Forelimb muscle (tissue), 1 donor: ENCODE measurements around the gene TTN. TPM values are rescaled to one million over a fixed set of nuclear protein-coding genes. Genes with fewer than 3 reads are reported as not detected.

Experiments
- DNase-seq: peaks from one replicate; pipeline ENCODE4 v3.0.0-alpha.2; 2013; ENCODE audit warnings: low read depth
- polyA plus RNA-seq: library from polyadenylated mRNA; unstranded; fragments of 120-200 nt; gene quantifications from one replicate; pipeline ENCODE4 v1.2.1, GENCODE V29; 2013; ENCODE audit not compliant: insufficient read length

TTN gene
- polyA plus RNA-seq = 322 TPM

DNA sequence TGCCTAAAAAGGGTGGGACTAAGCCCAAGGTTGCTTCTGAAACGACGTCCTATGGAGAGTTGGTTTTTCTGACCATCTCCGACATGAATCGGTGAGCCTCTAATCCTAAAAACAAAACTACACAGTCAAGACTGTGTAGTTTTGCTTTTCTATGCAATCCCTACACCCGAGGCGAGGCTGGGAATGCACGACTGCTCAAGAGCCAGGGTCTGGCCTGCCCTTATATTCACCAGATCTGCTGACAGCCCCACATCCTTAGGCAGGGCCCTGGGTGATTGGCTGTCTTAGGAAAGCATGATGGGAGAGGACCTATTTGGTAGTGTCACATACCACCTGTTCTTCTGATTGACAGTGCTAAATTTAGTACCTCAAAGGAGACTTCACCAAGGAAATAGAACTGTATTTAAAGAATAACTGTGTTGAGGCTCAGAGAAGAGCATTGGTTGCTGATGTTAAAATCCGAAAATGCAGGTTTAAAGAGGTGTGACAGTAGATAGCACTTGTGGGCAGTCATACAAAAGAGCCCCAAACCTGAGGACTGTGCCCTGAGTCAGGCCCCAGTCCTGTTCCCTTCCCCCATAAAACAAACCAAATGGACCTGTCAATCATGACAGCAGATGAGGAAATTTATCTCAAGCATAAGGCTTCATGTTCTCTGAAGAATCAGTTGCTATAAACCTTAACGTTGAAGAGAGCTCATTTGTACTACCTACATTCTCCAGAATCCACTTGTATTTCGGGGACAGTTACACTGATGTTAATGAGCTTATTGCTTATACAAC, at the start of gene TTN:
Gene TTN, minus strand, starts transcription at position 197 of the 782 bp plus-strand sequence. CDS start 2,781 bp downstream, outside the sequence.
- DNase-seq = no peak

DNA sequence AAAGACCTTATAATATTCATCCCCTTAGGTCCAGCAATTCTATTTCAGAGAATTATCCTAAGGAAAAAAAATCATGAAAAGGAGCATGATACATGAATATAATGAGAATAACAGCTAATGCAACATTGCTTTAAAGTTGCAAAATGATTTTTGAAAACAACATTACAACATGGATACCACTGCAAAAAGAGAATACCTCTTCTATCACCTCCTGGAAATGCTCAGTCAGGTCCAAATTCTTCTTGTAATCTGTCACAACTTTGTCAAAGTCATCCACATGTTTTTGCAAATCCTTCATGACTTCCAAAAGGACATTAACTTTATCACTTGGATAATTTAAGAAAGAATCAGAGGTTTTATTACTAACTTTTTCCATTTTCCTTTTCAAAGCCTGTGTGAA, 47.9 kb upstream of the TTN start:
- DNase-seq = no peak

- no peak for DNase-seq
Measured at GRCh38 chr2:178848335-178848734, 41.1 kb upstream of the TTN start.

DNA sequence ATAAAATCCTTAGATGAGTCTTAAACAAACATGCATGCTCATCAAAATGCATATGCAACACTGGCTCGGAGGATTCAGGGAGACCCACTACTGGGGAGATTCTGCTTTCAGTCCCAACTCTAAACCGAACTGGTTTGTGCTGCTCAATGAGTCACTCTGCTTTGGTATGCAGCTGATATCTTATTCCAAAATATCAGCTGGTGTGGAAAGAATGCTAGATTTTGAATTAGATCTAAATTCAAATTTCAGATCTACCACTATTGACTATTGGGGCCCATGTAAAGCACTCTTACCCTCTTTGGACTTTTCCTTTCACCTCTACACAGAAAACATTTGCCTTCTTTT, 39.2 kb upstream of the TTN start:
- no peak for DNase-seq

DNA sequence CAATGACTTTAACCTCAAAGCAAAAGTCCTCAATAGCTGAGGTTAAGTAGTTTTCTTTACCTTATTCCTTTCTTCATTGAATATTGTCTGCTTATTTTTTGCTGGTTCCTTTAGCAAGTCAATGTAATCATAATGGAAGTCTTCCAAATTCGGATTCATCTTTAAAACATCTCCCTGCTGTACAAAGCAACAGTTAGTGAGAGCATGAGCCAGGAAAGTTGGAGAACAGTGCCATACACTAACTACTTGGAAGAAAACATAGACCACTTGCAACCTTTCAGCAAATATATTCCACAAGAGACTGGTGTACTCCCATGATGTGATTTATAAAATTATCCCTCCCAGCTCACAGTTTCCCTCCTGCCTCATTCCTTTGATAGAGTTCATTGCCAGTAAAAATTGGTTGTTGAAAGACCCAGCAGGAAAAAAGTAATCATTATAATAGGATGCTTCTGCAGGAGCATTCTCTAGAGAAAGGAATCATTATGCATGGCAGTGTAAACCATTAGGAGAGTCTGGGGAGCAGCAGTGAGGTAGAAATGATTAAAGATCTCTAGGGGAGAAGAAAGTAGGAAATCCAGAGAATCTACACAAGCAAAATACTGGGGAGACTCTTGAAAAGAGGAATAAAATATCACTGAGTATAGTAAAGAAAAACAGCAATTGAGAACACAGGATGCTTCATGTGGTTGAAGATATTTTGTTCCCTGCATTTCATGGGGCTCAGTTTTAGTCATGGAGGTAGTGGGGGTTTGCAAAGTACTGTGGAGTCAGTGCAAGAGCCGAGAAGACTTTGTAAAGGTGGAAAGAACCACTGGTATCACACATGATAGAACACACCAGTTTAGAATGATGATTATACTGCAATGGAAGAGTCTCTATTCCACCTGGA, 38.6 kb upstream of the TTN start:
- peak; percentile 54 for DNase-seq

- DNase-seq = no peak
Measured at GRCh38 chr2:178844701-178845100, 37.5 kb upstream of the TTN start.

GRCh38 chr2:178844269-178844668, 37.0 kb upstream of the TTN start:
- no peak for DNase-seq

- DNase-seq = no peak
Measured at GRCh38 chr2:178843697-178844096, 36.5 kb upstream of the TTN start.

DNA sequence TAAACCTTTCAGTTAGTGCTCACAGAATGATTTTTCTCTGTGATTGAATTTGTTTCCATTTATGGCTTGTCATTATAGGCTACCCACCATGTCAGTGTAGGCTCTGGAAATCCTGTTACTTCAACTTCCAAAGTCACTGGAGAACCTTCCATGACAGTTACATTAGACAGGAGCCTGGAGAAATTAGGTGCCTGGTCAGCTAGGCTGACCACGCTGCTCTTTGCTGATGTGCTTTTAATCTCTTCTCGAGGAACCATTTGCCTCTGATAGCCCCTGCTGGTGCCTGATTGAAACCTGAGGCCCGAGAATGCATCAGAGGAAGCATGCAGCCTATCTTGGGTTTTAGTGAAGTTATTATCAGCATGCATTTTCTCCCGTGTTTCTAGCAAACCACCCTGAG, 29.6 kb upstream of the TTN start:
- no peak for DNase-seq

GRCh38 chr2:178834086-178834485, 26.9 kb upstream of the TTN start:
- no peak for DNase-seq

DNA sequence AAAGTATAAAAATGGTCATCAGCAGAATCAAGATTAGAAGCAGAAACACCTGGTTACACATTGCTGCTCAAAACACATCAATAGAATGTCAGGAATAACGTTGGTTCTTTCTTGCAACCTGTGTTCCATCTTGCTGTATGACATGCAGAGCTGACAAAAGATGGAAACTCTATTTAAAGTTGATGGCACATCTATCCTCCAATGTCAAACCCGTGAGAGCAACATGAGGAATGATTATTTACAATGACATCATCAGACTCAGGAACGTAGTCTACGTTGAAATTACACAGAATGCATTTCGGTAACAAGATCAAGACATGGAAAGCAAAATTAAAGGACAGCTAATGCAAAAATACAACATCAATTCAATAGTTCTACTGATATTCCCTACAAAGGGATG, 26.2 kb upstream of the TTN start:
- DNase-seq = no peak

GRCh38 chr2:178830451-178830850, 23.2 kb upstream of the TTN start:
- no peak for DNase-seq

DNA sequence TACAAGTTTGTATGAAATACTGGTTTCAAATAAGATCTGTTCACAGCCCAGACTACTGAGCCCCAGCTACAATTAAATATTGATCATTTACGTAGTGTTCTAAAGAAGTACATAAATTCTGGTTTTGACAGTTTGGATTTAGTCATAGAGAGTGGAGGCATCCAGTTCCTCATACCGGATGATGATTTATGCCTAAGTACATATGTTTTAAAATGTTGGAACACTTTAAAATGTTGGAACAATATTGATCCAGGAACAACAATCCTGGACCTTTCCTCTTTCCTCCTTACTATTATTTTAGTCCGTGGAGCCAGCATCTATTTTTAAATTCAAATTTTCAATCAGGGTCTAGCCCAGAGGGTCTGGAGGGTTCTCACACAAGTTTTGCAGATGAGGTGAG, 22.8 kb upstream of the TTN start:
- no peak for DNase-seq

GRCh38 chr2:178829299-178829960, 22.2 kb upstream of the TTN start:
- DNase-seq = no peak

DNA sequence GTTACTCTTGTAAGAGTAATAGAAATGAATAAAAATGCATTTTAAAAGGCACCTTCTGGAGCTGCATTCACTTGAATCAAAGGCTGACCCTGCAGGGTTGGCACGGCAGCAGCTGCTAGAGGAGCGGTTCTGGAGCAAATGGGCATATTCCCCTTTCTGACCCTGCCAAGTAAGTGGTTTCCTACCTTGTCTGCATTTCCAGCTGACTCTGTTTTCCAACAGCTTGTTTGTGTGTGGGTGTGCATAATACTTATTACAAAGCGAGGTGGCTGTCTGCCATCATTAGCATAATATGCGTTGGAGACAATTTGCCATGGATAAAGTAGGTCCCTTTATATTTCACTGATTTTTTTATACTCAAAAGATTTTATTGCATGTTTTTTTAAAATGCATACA, 21.3 kb upstream of the TTN start:
- DNase-seq = no peak

GRCh38 chr2:178827739-178828485, 20.7 kb upstream of the TTN start:
- DNase-seq = no peak

GRCh38 chr2:178827111-178827510, 19.9 kb upstream of the TTN start:
- DNase-seq = no peak

DNA sequence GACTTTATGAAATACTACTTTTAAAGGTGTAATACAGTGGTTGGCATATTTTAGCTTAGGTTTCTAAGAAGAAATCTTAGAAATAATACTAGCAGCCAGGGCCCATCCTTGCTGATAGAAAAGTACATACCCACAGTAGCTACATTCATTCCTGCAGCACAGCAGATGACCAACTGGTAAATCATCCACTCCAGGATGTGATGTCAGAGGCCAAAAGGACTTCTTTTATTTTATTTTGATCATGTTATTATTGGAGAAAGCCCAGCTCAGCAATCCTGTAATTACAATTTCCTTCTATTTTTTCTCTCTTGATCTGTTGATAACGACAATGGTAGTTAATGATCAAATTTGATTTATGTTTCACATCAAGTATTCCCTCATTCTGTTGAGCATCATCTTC, 18.0 kb upstream of the TTN start:
- no peak for DNase-seq

GRCh38 chr2:178824181-178824580, 17.0 kb upstream of the TTN start:
- no peak for DNase-seq

DNA sequence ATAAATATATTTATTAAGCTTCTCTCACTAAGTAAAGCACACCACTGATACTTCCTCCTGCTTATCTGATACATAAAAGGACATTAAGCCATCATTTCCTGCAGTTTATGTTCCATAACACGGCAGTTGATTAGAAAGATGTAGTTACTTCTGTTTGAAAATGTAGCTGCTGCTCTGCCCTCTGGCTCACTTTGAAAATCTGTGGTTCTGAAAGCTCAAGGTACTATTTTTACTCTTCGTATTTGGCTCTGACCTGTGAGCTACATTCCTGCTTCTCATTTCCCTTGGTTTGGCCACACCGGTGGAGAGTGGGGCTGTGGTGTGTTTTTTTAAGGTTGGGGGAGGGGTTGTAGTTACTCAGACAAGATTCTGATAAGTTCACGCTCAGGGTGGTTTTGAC, 12.8 kb upstream of the TTN start:
- DNase-seq = no peak

DNA sequence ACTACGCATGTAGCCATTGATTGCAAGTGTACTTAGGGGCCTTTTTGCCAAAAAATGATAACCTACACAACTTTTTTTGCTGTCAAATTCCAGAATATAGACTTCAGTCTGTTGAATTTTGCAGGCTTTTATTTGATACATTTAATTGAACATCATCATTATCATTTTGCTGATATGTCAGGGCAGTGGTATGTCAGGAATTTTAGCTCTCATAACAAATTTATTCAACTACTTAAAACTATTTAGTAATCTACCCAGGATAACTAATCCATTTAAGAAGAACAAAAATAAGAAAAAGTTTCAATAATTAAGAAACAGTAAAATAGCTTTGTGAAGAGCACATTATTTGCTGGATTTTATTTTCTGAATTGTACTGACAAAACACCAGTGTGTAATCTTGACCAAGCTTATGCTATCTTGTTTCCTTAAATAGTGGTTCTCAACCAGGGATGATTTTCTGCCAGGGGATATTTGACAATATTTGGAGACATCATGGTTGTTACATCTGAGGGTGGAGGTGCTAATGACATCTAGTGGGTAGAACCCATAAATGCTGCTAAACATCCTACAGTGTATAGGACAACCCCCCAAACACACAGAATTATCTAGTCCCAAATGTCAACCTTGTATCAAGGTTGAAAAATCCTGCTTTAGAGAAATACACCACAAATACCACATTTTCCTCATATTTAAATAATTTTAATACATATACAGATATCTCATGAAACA, 12.1 kb upstream of the TTN start:
- DNase-seq = no peak
